ENCODE data around the gene MUCL3.

DNA sequence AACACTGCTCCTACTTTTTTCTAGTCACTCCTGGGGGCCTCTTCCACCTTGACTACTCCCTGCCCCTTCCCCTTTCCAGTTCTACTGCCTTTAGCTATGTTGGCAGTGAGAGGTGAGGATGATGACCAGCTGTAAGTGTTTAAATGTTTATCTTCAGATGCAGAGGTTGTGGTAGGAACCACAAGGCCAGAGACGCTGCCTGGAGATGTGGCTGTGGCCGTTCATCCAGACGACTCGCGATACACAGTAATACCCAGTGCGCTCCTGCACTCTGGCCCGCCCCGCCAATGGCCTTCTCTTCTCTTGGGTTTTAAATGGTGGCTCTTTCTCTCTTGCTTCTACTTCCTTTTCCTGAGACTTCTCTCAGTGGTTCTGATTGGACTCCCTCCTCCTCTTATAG lies 22.1 kb upstream of the MUCL3 start:
- TF ChIP-seq, protein P1, sequence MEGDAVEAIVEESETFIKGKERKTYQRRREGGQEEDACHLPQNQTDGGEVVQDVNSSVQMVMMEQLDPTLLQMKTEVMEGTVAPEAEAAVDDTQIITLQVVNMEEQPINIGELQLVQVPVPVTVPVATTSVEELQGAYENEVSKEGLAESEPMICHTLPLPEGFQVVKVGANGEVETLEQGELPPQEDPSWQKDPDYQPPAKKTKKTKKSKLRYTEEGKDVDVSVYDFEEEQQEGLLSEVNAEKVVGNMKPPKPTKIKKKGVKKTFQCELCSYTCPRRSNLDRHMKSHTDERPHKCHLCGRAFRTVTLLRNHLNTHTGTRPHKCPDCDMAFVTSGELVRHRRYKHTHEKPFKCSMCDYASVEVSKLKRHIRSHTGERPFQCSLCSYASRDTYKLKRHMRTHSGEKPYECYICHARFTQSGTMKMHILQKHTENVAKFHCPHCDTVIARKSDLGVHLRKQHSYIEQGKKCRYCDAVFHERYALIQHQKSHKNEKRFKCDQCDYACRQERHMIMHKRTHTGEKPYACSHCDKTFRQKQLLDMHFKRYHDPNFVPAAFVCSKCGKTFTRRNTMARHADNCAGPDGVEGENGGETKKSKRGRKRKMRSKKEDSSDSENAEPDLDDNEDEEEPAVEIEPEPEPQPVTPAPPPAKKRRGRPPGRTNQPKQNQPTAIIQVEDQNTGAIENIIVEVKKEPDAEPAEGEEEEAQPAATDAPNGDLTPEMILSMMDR (IDR thresholded peaks at IDR 0.05), result no peak
- no peak for TF ChIP-seq POLR2A (IDR thresholded peaks at IDR 0.05)

Data from uterus (tissue), 2 donors.